Cardiac fibroblast (primary cell): ENCODE results near the gene HECTD2.
"Not testable (repeated sequence)": the region's sequence is repeated elsewhere in the genome, so short reads cannot be mapped to it uniquely, and the experiment has no call there.

Source experiments
- DNase-seq, 2 donors: peaks; one replicate each; pipeline versions ENCODE4 v3.0.0 to v3.0.0-alpha.2; 2010; ENCODE audit warnings: low read depth in 2 of 2
- H3K4me3 ChIP-seq, 2 donors: replicated peaks in 1 of 2; 1 replicate in 1 of 2; 2 replicates in 1 of 2; pipeline ENCODE4 v1.5.1; 2011; ENCODE audit warnings: low read depth in 2 of 2, low read length in 2 of 2, mild to moderate bottlenecking in 2 of 2, moderate library complexity in 1 of 2
- CTCF ChIP-seq: IDR thresholded peaks from one replicate; pipeline ENCODE4 v1.5.1; 2011; ENCODE audit warnings: low read depth, mild to moderate bottlenecking, low read length, inconsistent platforms

Gene HECTD2

GRCh38 chr10:91409869-91410637 lies at the start of gene HECTD2:
Gene HECTD2, plus strand, starts transcription at chr10:91410344. Its CDS starts 95 bp downstream, at chr10:91410439.
- peak within 1 kb of the TSS; percentile 78 to 79 for H3K4me3 ChIP-seq
- peak; percentile 70 to 87 for DNase-seq

GRCh38 chr10:91360461-91360860 lies 49.7 kb upstream of the HECTD2 start:
- no peak for TF ChIP-seq CTCF
- no peak overlapping the region for H3K4me3 ChIP-seq
- no peak for DNase-seq

More at GRCh38 chr10:91409869-91410637, at the start of gene HECTD2:
- TF ChIP-seq CTCF, result no peak

- not testable (repeated sequence) for DNase-seq, H3K4me3 ChIP-seq
These were observed 44.6 kb upstream of the HECTD2 start for GRCh38 chr10:91365519-91365918.

GRCh38 chr10:91366704-91367103 lies 43.4 kb upstream of the HECTD2 start:
- no peak for TF ChIP-seq CTCF
- no peak for DNase-seq

GRCh38 chr10:91367127-91367531 lies 43.0 kb upstream of the HECTD2 start:
- no peak for DNase-seq
- TF ChIP-seq CTCF, result no peak
- no peak overlapping the region for H3K4me3 ChIP-seq

More at GRCh38 chr10:91366704-91367103, 43.4 kb upstream of the HECTD2 start:
- H3K4me3 ChIP-seq, result no peak overlapping the region

- no peak for DNase-seq
- TF ChIP-seq CTCF, result no peak
- H3K4me3 ChIP-seq, result no peak overlapping the region
These were observed 42.6 kb upstream of the HECTD2 start for GRCh38 chr10:91367558-91367957.

GRCh38 chr10:91369978-91370589 lies 40.1 kb upstream of the HECTD2 start:
- peak; percentile 62 for TF ChIP-seq CTCF
- not testable (repeated sequence) for H3K4me3 ChIP-seq
- DNase-seq, result peak; percentile 67 to 71
